GM21825 (cell line): ENCODE data around the gene HAUS6.
"Not testable (repeated sequence)": the region's sequence is repeated elsewhere in the genome, so short reads cannot be mapped to it uniquely, and the experiment has no call there.

Experiments used
- ATAC-seq: cut with Tn5 transposase; IDR thresholded peaks from one replicate; pipeline ENCODE4 v1.9.1; 2021; ENCODE audit warnings: mild to moderate bottlenecking, moderate library complexity; ENCODE audit not compliant: unreplicated experiment

The HAUS6 gene

DNA sequence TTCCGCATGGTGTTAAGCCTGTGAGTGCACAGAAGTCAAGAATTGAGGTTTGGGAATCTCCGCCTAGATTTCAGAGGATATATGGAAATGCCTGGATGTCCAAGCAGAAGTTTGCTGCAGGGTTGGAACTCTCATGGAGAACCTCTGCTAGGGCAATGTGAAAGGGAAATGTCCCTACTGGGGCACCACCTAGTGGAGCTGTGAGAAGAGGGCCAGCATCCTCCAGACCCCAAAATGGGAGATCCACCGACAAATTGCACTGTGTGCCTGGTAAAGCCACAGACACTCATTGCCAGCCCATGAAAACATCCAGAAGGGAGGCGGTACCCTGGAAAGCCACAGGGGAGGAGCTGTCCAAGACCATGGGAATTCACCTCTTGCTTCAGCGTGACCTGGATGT lies 66.1 kb downstream of the HAUS6 start:
- no peak for ATAC-seq

DNA sequence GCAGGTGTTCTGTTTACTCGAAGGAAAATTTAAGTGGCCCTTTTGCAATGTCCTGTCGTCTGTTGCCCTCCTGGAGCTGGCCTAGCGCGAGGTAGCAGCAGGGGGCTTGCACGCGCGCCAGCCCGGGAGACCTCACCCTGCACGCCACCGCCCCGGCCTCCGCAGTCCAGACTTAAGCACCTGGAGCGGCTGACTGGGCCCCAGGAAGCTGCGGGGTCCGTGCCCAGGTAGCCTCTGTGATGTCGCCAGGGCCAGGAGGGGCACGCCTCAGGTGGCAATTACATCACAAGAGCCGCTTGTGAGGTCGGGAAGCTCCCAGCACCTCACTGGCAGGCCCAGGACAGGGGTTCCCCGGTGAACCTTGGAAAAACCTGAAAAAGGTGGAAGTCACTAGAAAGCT lies 69.7 kb downstream of the HAUS6 start, which contains the start of gene SAXO1:
TSS of gene SAXO1 (minus strand) at position 195 of the 400 bp plus-strand sequence. CDS start 301 bp downstream, outside the sequence.
- ATAC-seq: no peak

DNA sequence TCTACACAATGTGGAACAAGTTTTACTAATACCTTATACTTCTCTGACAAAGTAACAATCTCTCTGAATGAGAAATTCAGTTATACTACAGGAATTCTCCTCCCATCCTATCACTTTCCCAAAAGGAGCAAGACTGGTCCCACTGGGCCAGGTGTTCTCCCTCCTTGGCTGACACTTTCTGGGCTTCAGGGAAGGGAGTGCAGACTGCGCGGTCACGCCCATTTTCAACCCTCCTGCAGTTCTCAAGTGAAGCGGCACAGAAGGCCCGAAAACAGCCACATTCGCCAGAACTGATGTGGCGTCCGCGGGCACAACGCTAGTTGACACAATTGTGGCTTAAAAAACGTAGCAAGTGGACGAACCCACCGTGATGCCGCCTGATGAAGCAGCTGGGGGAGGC lies 70.3 kb downstream of the HAUS6 start:
- ATAC-seq: no peak

DNA sequence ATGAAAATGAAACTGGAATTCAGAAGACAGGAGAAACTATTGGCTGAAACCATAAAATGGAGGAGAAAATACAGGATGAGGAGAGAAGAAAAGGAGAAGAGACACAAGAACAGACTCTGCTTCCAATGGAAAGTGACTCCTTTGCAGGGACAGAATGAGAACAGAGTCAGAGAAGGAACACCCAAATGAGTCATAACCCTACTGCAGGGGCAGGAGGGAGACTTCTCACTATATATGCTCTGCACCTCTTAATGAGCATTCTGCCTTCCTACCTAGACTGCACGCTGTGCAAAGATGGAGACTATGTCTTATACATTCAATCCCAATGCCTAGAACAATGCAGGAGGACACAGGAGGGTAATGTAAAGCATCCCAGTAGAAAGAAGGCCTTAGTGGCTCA lies 71.8 kb downstream of the HAUS6 start:
- ATAC-seq: peak; percentile 51

DNA sequence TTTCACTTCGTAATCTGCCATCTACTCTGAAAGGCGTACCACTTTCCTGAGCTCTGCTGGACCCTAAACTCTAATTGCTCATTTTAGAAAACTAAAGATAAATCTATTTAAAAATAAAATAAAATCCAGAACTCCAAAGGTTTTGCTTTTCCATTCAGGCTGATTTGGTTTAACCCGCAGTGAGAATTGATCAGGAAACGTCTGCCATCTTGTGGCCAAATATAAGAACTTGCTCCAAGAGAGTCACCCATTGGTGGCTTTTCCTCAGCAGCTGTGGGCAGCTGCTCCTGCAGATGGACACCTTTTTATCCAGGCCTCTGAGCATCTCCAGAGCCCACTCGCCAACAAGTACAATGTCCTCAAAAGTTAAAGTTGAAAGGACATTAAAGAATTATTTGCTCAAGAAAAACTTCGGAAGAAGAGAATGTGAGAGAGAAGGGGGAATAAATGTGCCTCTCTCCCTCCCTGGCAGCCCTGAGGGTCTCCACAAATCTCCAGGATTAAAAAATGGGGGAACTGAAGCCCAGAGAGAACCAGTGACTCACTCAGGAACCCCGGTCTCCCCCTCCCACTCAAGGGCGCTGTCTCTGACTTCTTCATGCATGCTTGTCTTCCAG lies 73.8 kb downstream of the HAUS6 start:
- peak; percentile 48 for ATAC-seq

DNA sequence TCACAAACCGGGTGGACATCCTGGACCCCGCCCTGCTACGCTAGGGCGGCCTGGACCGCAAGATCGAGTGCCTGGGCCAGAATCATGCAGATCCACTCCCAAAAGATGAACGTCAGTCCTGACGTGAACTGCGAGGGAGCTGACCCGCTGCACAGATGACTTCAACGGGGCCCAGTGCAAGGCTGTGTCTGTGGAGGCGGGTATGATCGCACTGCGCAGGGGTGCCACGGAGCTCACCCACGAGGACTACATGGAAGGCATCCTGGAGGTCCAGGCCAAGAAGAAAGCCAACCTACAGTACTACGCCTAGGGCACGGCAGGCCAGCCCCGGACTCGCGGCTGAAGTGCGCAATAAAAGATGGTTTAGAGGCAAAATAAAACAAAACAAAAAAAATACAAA lies 74.9 kb downstream of the HAUS6 start:
- ATAC-seq: no peak

DNA sequence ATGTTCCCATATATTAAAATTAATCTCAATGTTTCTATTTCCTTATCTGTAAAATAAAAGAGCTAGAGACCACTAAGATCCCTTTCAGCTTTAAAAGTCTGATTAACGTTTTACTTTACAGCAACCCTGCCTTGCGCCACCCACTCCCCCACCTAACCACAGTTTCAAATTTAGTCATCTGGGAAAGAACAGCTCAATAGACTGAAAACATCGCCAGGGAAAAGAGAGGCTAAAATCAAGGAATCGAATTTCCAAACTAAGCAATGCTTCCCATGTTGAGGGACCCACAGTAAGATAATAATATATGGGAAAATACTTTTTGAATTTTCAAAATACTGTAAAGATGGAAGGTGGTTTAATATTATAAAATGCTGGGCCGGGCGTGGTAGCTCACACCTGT lies 76.3 kb downstream of the HAUS6 start:
- no peak for ATAC-seq

DNA sequence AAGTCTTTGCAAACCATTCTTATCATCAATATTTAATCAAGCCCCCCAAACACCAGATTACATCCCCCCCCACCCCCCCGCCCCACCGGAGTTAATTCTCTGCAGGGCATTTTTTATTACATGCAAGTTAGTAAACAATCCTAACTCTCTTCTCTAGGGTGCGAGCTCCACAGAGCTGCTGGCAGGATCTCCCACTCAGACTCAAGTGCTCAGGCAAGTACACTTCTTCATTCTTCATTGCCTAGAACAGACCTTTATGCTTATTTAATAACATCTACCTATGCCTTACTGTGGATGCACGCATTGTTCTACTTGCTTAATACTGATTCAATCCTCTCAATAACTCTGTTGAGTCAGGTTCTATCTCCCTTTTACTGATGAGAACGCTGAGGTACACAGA lies 79.6 kb downstream of the HAUS6 start:
- ATAC-seq: no peak

DNA sequence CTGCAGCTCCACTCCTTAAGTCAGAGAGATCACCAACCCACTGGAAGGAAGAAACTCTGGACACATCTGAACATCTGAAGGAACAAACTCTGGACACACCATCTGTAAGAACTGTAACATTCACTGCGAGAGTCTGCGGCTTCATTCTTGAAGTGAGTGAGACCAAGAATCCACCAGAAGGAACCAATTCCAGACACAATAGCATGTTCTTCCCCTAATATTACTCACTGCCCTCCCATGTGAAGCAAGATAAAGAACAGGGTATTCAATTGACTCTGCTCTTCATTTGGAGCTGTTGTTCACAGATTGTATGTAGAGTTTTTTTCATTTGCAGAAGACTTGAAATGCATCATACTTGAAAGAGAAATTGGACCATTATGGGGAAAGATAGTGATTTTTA lies 80.5 kb downstream of the HAUS6 start:
- ATAC-seq: peak; percentile 48

DNA sequence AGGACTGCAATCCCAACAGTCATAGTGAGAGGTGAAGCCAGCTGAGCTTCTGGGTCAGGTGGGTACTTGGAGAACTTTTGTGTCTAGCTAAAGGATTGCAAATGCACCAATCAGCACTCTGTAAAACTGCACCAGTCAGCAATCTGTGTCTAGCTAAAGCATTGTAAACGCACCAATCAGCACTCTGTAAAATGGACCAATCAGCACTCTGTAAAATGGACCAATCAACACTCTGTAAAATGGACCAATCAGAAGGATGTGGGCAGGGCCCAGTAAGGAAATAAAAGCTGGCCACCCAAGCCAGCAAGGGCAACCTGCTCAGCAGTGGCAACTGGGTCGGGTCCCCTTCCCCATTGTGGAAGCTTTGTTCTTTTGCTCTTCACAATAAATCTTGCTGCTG lies 81.1 kb downstream of the HAUS6 start:
- ATAC-seq: not testable (repeated sequence)

DNA sequence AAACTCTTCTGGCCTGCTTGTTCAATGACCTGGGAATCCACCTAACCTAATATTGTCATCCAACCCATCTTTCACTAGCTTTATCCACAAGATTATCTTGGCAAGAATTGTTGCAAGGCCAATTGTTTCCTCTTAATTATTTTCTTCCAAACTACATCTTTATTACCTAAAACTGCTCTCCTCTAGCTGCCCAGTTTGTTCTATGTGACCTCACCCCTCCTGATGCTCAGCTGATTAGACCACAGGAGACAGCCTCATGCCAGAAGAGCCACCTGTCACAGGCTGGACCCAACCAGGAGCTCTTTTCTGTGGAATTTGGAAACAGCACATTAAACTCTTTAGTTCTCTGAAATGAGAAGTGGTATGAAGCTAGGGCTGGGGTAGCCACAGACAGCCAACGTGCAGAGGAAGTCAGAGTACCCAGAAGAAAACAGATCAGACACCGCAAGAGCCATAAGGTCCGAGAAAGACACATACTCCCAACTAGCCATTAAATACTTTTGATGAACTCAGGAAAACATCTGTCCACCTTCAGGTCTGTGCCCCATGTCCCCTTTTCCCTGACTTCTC lies 81.7 kb downstream of the HAUS6 start:
- no peak for ATAC-seq

DNA sequence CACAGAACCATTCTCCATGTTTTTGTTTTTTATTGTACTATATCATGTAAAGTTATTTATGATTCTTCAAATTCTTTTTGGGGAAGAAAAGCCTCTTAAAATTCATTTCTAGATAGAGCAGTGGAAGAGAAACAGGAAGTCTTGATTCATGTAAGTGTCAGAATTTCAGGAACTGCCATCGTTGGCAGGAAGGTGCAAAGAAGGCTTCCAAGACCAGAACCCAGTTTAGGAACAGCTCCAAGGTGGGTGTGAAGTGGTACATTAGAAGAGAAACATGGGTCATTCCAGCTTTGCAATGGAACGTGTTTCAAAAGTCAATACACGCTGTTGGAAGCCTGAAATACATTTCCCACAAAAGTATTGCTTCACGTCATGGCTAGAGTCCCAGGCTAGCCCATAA lies 84.5 kb downstream of the HAUS6 start:
- no peak for ATAC-seq

DNA sequence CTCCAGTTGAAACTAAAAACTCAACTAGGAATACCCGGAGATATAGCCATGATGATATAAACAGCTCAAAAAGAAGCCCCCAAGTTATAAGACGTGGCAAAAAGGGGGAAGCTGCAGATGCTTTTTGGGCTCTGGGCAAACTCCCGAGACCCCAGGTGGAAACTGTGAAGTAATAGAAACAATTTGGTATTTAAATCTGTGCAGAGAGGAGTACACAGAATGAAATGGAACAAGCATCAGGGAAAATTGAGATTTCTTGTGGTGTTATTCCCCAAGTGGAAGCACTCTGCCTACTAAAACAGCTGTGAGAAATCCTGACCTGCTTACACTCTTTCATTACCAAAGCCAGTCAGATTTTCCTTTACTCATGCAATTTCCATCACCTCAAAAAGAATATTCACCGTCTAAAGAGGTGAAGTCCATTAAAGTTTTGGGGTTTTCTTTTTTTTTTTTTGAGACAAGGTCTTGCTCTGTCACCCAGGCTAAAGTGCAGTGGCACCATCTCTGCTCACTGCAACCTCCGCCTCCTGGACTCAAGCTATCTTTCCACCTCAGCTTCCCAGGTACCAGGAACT lies 93.2 kb downstream of the HAUS6 start:
- no peak for ATAC-seq
